HFFc6 (cell line): Measurements from ENCODE around the gene AKT1. TPM values are rescaled to one million over a fixed set of nuclear protein-coding genes. Genes with fewer than 3 reads are reported as not detected.

Experiments used
- DNase-seq: peaks from one replicate; pipeline ENCODE4 v3.0.0-alpha.2; 2018
- H3K27ac Mint-ChIP-seq: 2 replicates; pipeline ENCODE4 v1.8.0; 2020; ENCODE audit warnings: mild to moderate bottlenecking, mixed read lengths
- H3K27me3 Mint-ChIP-seq: 2 replicates; pipeline ENCODE4 v1.8.0; 2021; ENCODE audit warnings: mild to moderate bottlenecking, moderate library complexity, mixed read lengths; ENCODE audit not compliant: insufficient read depth
- H3K36me3 Mint-ChIP-seq: 2 replicates; pipeline ENCODE4 v1.8.0; 2021; ENCODE audit warnings: low read depth, mixed read lengths
- H3K4me1 Mint-ChIP-seq: 2 replicates; pipeline ENCODE4 v1.8.0; 2020; ENCODE audit warnings: low read depth, mixed read lengths
- H3K4me3 Mint-ChIP-seq: 2 replicates; pipeline ENCODE4 v1.8.0; 2020; ENCODE audit warnings: mild to moderate bottlenecking, moderate library complexity, mixed read lengths
- H3K9me3 Mint-ChIP-seq: 2 replicates; pipeline ENCODE4 v1.8.0; 2020; ENCODE audit warnings: mild to moderate bottlenecking, mixed read lengths
- total RNA-seq, 6 experiments: library from RNA; stranded (reverse); fragmentation: NEBNext Ultra II Directional; extraction: Animal tissue kit (Norgen Biotek cat#: 25700); gene quantifications; 2 replicates in 1 of 6; 3 replicates in 5 of 6; pipeline ENCODE4 v1.2.3, GENCODE V29; 2021
- TF ChIP-seq, protein P1 (sequence below): fragments of 200-600 bp; sonication (generic); IDR thresholded peaks from 2 replicates; pipeline ENCODE4 v1.5.0; 2021; ENCODE audit warnings: antibody characterized with exemption, mild to moderate bottlenecking

AKT1 gene
- total RNA-seq, 6 experiments from 2014 or later, result 164 to 191 (median 173) TPM

DNA sequence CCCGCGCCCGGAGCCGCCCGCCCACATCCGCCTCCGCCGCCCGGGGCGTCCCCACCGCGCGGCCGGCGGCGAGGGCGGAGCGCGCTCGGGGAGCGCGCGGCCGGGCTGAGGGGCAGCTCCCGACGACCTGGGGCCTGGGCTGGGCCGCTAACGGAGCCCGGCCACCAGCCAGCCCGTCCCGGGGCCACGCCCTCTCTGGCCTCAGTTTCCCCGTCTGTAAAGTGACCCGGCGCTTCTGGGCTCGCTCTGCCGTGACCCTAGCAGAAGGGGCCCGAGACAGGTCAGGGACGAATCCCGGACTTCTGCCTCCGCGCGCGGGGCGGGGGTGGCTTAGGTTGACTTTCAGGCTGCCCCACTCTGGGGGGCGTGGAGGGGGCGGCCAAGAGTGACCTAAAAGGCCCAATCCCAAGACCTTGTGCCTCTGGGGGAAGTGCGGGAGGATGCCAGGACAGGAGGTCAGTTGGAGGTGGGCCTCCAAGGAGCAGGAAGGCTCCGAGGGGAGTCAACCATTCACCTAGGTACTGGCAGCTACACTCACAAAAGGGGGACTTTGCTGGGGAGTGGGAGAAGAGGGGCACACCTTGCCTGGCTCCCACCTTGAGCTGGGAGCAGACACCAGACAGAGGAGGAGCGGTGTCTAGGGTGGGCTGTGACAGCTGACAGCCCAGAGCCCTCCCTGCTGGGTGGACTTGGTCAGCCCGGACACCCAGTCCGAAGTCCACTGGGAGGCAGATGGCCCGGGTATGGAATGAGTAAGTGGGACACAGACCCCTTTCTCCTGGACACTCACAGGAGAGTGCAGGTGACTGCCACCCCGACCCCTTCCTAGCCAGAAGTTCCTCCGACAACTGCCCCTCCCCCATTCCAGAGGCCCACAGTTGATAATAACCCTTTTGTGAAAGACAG lies 486 bp upstream of the AKT1 start:
- no peak for DNase-seq
- H3K4me3 Mint-ChIP-seq, result peak overlapping the region; percentile 63
- TF ChIP-seq, protein P1, sequence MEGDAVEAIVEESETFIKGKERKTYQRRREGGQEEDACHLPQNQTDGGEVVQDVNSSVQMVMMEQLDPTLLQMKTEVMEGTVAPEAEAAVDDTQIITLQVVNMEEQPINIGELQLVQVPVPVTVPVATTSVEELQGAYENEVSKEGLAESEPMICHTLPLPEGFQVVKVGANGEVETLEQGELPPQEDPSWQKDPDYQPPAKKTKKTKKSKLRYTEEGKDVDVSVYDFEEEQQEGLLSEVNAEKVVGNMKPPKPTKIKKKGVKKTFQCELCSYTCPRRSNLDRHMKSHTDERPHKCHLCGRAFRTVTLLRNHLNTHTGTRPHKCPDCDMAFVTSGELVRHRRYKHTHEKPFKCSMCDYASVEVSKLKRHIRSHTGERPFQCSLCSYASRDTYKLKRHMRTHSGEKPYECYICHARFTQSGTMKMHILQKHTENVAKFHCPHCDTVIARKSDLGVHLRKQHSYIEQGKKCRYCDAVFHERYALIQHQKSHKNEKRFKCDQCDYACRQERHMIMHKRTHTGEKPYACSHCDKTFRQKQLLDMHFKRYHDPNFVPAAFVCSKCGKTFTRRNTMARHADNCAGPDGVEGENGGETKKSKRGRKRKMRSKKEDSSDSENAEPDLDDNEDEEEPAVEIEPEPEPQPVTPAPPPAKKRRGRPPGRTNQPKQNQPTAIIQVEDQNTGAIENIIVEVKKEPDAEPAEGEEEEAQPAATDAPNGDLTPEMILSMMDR, result no peak
- peaks cover 20% of the 10 kb centered on the region for H3K4me1 Mint-ChIP-seq
- peaks cover 2% of the 10 kb centered on the region; the same call in 1 of the 2 replicates for H3K27me3 Mint-ChIP-seq
- peaks cover 5% of the 10 kb centered on the region; the same call in 1 of the 2 replicates for H3K36me3 Mint-ChIP-seq
- H3K9me3 Mint-ChIP-seq, result no peaks in the 10 kb centered on the region
- H3K27ac Mint-ChIP-seq, result 0 out of 2 replicates have a peak overlapping the region, but pooled peaks have one; percentile 13

DNA sequence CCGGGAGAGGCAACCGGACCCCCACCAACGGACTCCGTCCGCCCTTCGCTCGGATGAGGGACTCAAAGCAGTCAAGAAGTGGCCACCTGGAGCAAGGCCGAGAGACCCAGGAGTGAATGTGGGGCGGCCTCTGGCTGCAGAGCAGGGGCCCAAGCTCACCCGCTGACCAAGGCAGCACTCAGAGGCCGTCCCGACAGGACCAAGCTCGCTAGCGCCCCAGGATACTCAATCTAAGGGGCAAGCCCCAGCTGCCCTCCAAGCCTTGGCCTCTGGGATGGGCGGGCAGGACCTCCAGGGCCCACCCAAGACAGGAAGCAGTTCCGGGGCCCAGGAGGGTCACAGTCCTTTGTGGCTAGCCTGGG lies 936 bp downstream of the AKT1 start:
- Mint-ChIP-seq H3K4me1 (peaks cover 20% of the 10 kb centered on the region), H3K4me3 (peak overlapping the region; percentile 91), H3K9me3 (no peaks in the 10 kb centered on the region), H3K27me3 (peaks cover 1% of the 10 kb centered on the region; the same call in 1 of the 2 replicates), H3K27ac (peak overlapping the region; percentile 77), H3K36me3 (peaks cover 5% of the 10 kb centered on the region; the same call in 1 of the 2 replicates)
- TF ChIP-seq, protein P1, result 0 out of 2 replicates have a peak, but pooled peaks have one; percentile 21
- DNase-seq, result no peak

- Mint-ChIP-seq H3K27me3 (no peaks in the 10 kb centered on the region; the same call in 1 of the 2 replicates), H3K4me3 (peak overlapping the region; percentile 91), H3K9me3 (no peaks in the 10 kb centered on the region), H3K27ac (peak overlapping the region; percentile 77), H3K36me3 (peaks cover 5% of the 10 kb centered on the region; the same call in 1 of the 2 replicates), H3K4me1 (peaks cover 20% of the 10 kb centered on the region)
- peak; percentile 8 for DNase-seq
- TF ChIP-seq, protein P1, result no peak
These were observed 1.4 kb downstream of the AKT1 start for GRCh38 chr14:104794099-104794498.

DNA sequence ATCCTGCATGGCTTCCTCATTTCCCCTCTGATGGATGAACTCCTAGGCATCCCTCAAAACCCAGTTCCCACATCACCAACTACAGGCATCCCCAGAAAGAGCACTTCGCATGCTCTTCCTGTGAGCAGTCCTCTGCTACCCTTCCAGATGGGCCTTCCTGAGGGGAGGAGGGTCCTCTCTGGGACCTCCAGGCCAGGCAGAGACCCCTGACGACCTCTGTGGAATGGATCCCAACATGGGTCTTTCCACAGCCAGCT lies 1.9 kb downstream of the AKT1 start:
- peaks cover 20% of the 10 kb centered on the region for H3K4me1 Mint-ChIP-seq
- peaks cover 5% of the 10 kb centered on the region; the same call in 1 of the 2 replicates for H3K36me3 Mint-ChIP-seq

DNA sequence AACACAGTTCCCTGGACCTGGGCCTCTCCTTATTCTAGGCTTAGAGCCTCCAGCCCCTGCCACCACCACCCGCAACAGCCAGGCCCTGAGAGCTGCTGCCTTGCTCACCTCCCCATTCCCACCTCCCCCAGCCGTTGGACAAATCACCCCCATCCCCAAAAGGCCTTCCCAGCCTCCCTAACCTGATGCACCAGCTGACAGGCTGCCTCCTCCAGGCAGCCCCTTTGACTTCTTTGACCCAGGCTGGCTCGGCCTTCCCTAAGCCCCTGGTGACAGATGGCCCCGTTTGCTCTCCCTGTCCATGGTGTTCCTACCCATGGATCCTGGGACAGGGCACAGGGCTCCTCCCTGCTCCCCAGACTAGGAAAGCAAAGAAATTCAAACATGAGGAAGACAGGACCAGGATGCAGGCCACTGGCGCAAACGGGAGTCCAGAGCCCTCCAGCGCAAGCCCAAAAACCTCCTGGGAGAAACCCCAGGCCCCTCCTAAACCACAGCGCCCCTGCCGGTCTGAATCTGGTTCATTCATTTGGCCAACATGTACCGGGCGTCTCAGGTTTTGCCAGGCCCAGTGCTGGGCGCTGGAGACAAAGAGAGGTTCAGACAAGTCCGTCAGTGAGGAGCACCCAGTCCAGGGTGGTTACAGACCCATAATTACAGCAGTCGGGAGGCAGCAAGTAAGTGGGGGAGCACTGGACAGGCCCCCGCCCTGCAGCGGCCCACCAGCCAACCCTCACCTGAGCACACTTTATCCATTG lies 2.4 kb downstream of the AKT1 start:
- Mint-ChIP-seq H3K4me3 (peak overlapping the region; percentile 91), H3K27me3 (no peaks in the 10 kb centered on the region; the same call in 1 of the 2 replicates), H3K9me3 (no peaks in the 10 kb centered on the region), H3K4me1 (peaks cover 20% of the 10 kb centered on the region), H3K27ac (peak overlapping the region; percentile 77), H3K36me3 (peaks cover 5% of the 10 kb centered on the region; the same call in 1 of the 2 replicates)
- TF ChIP-seq, protein P1, result peak; percentile 50; the same call in 1 of the 2 replicates
- no peak for DNase-seq

More for the DNA sequence above, 1.9 kb downstream of the AKT1 start:
- H3K9me3 Mint-ChIP-seq, result no peaks in the 10 kb centered on the region
- no peak for DNase-seq
- peak overlapping the region; percentile 77 for H3K27ac Mint-ChIP-seq
- H3K27me3 Mint-ChIP-seq, result no peaks in the 10 kb centered on the region; the same call in 1 of the 2 replicates
- TF ChIP-seq, protein P1, result no peak
- peak overlapping the region; percentile 91 for H3K4me3 Mint-ChIP-seq
